Calu3 (cell line): ENCODE results near the gene KLF6. TPM values are rescaled to one million over a fixed set of nuclear protein-coding genes. Genes with fewer than 3 reads are reported as not detected.
A peak's percentile ranks its signal among the peaks of the same experiment; 100 is the strongest.

Experiments used
- BruUV-seq: library from RNA; stranded (reverse); fragments of 400-500 nt; replicated peaks from 2 replicates; lab custom pipeline; 2021; lab: Mats Ljungman, UMichigan
- CTCF ChIA-PET: fragments of 300-600 bp; sonication (Branson Sonifier 250); formaldehyde crosslinking; loops from one replicate; lab custom pipeline; 2022; ENCODE audit warnings: antibody characterized with exemption; lab: Charles Lee
- DNase-seq: peaks from one replicate; pipeline ENCODE4 v3.0.0; 2022
- H3K27ac Mint-ChIP-seq: one replicate; pipeline ENCODE4 v1.8.0; 2022; ENCODE audit warnings: mixed read lengths; ENCODE audit not compliant: unreplicated experiment
- H3K27me3 Mint-ChIP-seq: one replicate; pipeline ENCODE4 v1.8.0; 2022; ENCODE audit warnings: mixed read lengths; ENCODE audit not compliant: unreplicated experiment
- H3K36me3 Mint-ChIP-seq: one replicate; pipeline ENCODE4 v1.8.0; 2022; ENCODE audit warnings: mild to moderate bottlenecking, moderate library complexity, mixed read lengths; ENCODE audit not compliant: insufficient read depth, unreplicated experiment
- H3K4me1 Mint-ChIP-seq: one replicate; pipeline ENCODE4 v1.8.0; 2022; ENCODE audit warnings: mild to moderate bottlenecking, low read depth, mixed read lengths; ENCODE audit not compliant: unreplicated experiment
- H3K4me3 Mint-ChIP-seq: one replicate; pipeline ENCODE4 v1.8.0; 2022; ENCODE audit warnings: mild to moderate bottlenecking, low read depth, moderate library complexity, mixed read lengths; ENCODE audit not compliant: unreplicated experiment
- H3K9me3 Mint-ChIP-seq: one replicate; pipeline ENCODE4 v1.8.0; 2022; ENCODE audit warnings: low read depth, mixed read lengths; ENCODE audit not compliant: unreplicated experiment
- intact Hi-C: fragments of 100-400 bp; cut with micrococcal nuclease; formaldehyde crosslinking; loops from one replicate; pipeline ENCODE4 v1.10.0; 2022; ENCODE audit not compliant: unreplicated experiment
- total RNA-seq: library from RNA; stranded (reverse); gene quantifications from 2 replicates; pipeline ENCODE4 v1.2.3, GENCODE V29; 2022
- TF ChIP-seq, protein P1 (sequence below): fragments of 200-600 bp; IDR thresholded peaks from one replicate; pipeline ENCODE4 v1.8.0; 2022; ENCODE audit warnings: antibody characterized with exemption; ENCODE audit not compliant: unreplicated experiment

The KLF6 gene
- total RNA-seq, 1 experiment from 2014 or later: 140 TPM

DNA sequence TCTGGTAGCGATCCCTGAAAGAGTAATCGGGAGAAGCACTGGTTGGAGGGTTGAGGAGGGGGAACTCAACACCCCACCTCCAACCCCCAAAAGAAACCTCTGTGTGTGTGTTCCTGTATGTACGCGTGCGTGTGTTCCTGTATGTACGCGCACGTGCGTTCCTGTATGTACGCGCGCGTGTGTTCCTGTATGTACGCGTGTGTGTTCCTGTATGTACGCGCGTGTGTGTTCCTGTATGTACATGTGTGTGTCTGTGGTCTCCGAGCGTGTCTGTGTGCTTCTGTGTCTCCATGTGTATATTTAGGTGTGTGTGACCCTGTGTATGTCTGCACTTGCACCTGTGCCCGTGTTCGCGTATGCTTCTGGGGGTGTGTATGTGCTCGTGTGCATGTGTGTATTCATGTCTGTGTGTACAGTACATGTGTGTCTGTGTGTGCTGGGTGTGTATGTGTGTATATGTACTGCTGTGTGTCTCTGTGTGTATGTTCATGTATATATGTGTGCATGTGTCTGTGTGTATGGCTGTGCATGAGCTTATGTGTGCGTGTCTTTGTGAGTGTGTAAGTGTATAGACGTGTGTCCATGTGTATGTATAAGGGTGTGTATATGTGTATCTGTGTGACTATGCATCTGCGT is 42.9 kb upstream of the KLF6 start:
- DNase-seq: no peak
- peak overlapping the region; percentile 74 for H3K4me3 Mint-ChIP-seq
- peaks cover 41% of the 10 kb centered on the region for H3K4me1 Mint-ChIP-seq
- CTCF ChIA-PET: interaction anchor here (0.8 to 2.4 kb wide), 2 partner anchors 25 to 434 kb away, joined by 5 to 13 read pairs; no protein-coding TSS in a partner anchor
- peaks cover 12% of the 10 kb centered on the region for H3K36me3 Mint-ChIP-seq
- H3K27me3 Mint-ChIP-seq: no peaks in the 10 kb centered on the region
- H3K9me3 Mint-ChIP-seq: no peaks in the 10 kb centered on the region
- intact Hi-C loops: no loop called here
- TF ChIP-seq, protein P1, sequence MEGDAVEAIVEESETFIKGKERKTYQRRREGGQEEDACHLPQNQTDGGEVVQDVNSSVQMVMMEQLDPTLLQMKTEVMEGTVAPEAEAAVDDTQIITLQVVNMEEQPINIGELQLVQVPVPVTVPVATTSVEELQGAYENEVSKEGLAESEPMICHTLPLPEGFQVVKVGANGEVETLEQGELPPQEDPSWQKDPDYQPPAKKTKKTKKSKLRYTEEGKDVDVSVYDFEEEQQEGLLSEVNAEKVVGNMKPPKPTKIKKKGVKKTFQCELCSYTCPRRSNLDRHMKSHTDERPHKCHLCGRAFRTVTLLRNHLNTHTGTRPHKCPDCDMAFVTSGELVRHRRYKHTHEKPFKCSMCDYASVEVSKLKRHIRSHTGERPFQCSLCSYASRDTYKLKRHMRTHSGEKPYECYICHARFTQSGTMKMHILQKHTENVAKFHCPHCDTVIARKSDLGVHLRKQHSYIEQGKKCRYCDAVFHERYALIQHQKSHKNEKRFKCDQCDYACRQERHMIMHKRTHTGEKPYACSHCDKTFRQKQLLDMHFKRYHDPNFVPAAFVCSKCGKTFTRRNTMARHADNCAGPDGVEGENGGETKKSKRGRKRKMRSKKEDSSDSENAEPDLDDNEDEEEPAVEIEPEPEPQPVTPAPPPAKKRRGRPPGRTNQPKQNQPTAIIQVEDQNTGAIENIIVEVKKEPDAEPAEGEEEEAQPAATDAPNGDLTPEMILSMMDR: no peak
- BruUV-seq: no TSS peak
- peak overlapping the region; percentile 92 for H3K27ac Mint-ChIP-seq

DNA sequence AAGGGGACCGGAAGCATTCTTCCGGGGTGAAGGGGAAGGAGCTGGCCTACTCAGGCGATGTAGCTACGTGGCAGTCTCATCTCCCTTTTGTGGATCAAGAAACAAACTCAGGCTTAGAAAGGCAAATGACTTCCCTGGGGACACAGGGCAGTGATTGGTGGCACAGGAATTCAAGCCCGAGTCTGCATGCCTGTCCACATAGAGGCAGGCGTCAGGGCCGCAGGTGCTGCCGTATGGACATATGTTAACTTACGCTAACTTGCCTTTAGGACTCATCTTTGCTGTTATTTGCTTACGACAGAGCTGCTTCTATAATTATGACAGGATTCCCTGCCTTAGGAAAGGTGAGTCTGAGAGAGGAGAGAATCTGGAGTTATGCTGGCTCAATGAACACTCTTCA is 42.3 kb upstream of the KLF6 start:
- no peak overlapping the region for H3K4me3 Mint-ChIP-seq
- CTCF ChIA-PET: interaction anchor here (0.8 kb wide), 1 partner anchor 434 kb away, joined by 5 read pairs; no protein-coding TSS in a partner anchor
- TF ChIP-seq, protein P1: no peak
- H3K27ac Mint-ChIP-seq: peak overlapping the region; percentile 63
- no peak for DNase-seq
- BruUV-seq: no TSS peak
- H3K9me3 Mint-ChIP-seq: no peaks in the 10 kb centered on the region
- H3K4me1 Mint-ChIP-seq: peaks cover 41% of the 10 kb centered on the region
- peaks cover 12% of the 10 kb centered on the region for H3K36me3 Mint-ChIP-seq
- intact Hi-C loops: no loop called here
- no peaks in the 10 kb centered on the region for H3K27me3 Mint-ChIP-seq

DNA sequence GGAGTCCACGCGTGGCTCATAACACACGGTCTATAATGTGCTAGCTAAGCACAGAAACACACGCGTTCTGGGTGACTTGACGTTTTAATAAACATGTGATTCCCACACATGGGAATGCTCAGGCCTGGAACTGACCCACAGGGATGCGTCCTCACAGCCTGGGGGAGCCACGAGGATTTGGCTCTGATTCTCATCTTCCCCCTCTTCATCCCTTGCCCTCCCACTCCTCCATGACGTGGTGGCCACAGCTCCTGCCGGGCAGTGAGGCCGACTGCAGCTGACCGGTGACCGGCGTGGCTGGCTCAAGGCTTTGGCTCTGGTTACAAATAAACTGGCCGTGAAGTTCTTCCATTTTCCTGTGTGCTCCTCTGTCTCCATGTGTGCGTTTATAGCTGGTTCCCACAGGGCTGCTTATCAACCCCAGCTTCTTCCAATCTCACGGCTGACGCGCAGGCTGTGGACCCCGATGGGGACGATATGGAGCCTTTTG is 40.9 kb upstream of the KLF6 start:
- Mint-ChIP-seq H3K4me1 (peaks cover 41% of the 10 kb centered on the region), H3K4me3 (no peak overlapping the region), H3K9me3 (no peaks in the 10 kb centered on the region), H3K36me3 (peaks cover 12% of the 10 kb centered on the region), H3K27me3 (no peaks in the 10 kb centered on the region), H3K27ac (peak overlapping the region; percentile 63)
- intact Hi-C loops: loop anchor here (1.0 kb wide), 1 partner anchor 79 kb away; no protein-coding TSS in a partner anchor
- TF ChIP-seq, protein P1: no peak
- DNase-seq: no peak
- BruUV-seq: no TSS peak
- CTCF ChIA-PET: no interaction called here

DNA sequence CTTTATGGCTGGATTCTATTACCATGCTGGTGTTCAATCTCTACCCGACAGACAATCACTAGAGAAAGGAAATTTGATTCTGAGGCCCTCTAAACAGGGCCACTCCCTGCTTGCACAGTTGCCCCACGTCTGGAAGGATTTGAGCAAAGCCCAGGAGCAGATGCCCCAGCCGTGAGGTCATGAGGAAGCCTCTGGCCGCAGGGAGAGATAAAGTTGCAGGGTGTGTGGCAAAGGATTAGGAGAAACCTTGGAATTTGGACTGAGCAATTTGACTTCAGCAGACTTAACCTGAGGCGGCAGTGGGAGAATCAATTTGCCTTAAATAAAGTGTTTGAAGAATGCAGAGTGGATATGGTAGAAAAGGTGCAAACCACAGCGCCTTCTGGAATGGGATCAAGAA is 40.2 kb upstream of the KLF6 start:
- Mint-ChIP-seq H3K4me3 (peak overlapping the region; percentile 26), H3K36me3 (peaks cover 12% of the 10 kb centered on the region), H3K9me3 (no peaks in the 10 kb centered on the region), H3K27ac (peak overlapping the region; percentile 63), H3K4me1 (peaks cover 41% of the 10 kb centered on the region), H3K27me3 (no peaks in the 10 kb centered on the region)
- BruUV-seq: no TSS peak
- intact Hi-C loops: loop anchor here (1.0 kb wide), 1 partner anchor 80 kb away; no protein-coding TSS in a partner anchor
- CTCF ChIA-PET: no interaction called here
- TF ChIP-seq, protein P1: no peak
- DNase-seq: peak; percentile 52
